ENCODE data around the gene RPS6KA3. TPM values are rescaled to one million over a fixed set of nuclear protein-coding genes. Genes with fewer than 3 reads are reported as not detected.
"Not testable (repeated sequence)": the region's sequence is repeated elsewhere in the genome, so short reads cannot be mapped to it uniquely, and the experiment has no call there.

Gene RPS6KA3
- polyA plus RNA-seq, 2 donors: 4.9 to 8.4 TPM

DNA sequence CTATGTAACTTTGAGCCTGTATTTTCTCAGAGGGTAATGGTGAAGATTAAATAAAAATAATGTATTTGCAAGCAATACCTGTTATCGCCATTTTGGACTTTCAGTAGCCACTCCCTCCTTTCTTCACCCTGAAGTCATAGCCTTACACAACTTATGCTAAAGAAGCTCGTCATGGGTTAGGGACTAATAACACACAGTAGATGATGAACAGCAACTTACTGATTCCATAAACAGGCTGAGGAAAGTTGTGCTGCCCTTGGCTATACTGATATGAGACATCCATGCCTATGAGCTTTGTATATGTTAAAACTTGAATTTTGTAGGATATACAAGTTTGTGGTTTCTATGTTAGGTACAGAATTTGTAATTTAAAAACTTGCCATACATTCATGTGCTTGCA lies 93.4 kb downstream of the RPS6KA3 start:
- no peaks in the 10 kb centered on the region for H3K36me3 ChIP-seq (ENCODE audit: control insufficient read depth in 2 of 2, insufficient read depth in 2 of 2, low read length in 1 of 2)
- WGBS, 2 donors: 83 to 97% methylated on average over 2 of the region's 2 CpGs
- no peak overlapping the region for H3K27ac ChIP-seq (ENCODE audit: low read depth in 2 of 2, low read length in 1 of 2)
- H3K9me3 ChIP-seq (ENCODE audit: control insufficient read depth in 2 of 2, insufficient read depth in 1 of 2, low read depth in 1 of 2, low read length in 1 of 2): no peaks in the 10 kb centered on the region
- H3K4me3 ChIP-seq (ENCODE audit: low read depth in 1 of 2, low read length in 2 of 2): no peak overlapping the region
- no peaks in the 10 kb centered on the region for H3K4me1 ChIP-seq (ENCODE audit: control insufficient read depth in 2 of 2, insufficient read depth in 2 of 2, low read length in 1 of 2)
- no peaks in the 10 kb centered on the region for H3K27me3 ChIP-seq (ENCODE audit: control insufficient read depth in 1 of 2, insufficient read depth in 2 of 2, low read length in 2 of 2)

DNA sequence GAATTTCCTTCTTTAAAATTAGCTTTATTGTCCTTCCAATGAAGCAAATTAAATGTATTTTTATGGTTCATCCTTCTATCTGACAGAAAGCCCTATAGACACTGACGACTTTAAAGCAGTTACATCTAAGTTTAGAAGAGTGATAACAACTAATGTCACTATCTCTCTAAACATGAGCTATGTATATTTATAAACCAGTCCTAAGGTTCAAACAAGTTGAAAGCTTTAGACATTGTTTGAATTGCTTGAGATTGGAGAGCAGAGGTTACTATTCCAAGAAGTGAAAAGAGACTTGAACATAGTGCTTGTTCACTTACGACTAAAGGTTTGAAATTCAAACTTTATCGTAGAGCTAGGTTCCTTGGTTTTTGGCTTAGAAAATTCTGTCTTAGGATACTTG lies 94.8 kb downstream of the RPS6KA3 start:
- no peaks in the 10 kb centered on the region for H3K9me3 ChIP-seq (ENCODE audit: control insufficient read depth in 2 of 2, insufficient read depth in 1 of 2, low read depth in 1 of 2, low read length in 1 of 2)
- WGBS, 2 donors: 88 to 91% methylated on average over 3 of the region's 3 CpGs
- no peaks in the 10 kb centered on the region for H3K4me1 ChIP-seq (ENCODE audit: control insufficient read depth in 2 of 2, insufficient read depth in 2 of 2, low read length in 1 of 2)
- H3K4me3 ChIP-seq (ENCODE audit: low read depth in 1 of 2, low read length in 2 of 2): no peak overlapping the region
- no peaks in the 10 kb centered on the region for H3K36me3 ChIP-seq (ENCODE audit: control insufficient read depth in 2 of 2, insufficient read depth in 2 of 2, low read length in 1 of 2)
- H3K27ac ChIP-seq (ENCODE audit: low read depth in 2 of 2, low read length in 1 of 2): no peak overlapping the region
- H3K27me3 ChIP-seq (ENCODE audit: control insufficient read depth in 1 of 2, insufficient read depth in 2 of 2, low read length in 2 of 2): no peaks in the 10 kb centered on the region

DNA sequence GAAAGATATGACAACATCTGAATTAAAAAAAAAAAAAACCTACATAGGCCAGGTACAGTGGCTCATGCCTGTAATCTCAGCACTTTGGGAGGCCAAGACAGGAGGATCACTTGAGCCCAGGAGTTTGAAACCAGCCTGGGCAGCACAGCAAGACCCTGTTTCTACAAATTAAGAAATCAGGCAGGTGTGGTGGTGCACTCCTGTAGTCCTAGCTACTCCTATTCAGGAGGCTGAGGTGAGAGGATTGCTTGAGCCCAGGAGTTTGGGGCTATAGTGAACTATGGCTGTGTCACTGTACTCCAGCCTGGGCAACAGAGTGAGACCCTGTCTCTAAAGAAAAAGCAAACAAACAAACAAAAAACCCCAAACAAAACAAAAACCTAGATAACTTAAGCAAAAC lies 104.2 kb downstream of the RPS6KA3 start:
- not testable (repeated sequence) for H3K27ac ChIP-seq (ENCODE audit: low read depth in 2 of 2, low read length in 1 of 2); H3K9me3 ChIP-seq (ENCODE audit: control insufficient read depth in 2 of 2, insufficient read depth in 1 of 2, low read depth in 1 of 2, low read length in 1 of 2); H3K27me3 ChIP-seq (ENCODE audit: control insufficient read depth in 1 of 2, insufficient read depth in 2 of 2, low read length in 2 of 2); H3K4me1 ChIP-seq (ENCODE audit: control insufficient read depth in 2 of 2, insufficient read depth in 2 of 2, low read length in 1 of 2); H3K36me3 ChIP-seq (ENCODE audit: control insufficient read depth in 2 of 2, insufficient read depth in 2 of 2, low read length in 1 of 2); H3K4me3 ChIP-seq (ENCODE audit: low read depth in 1 of 2, low read length in 2 of 2)

DNA sequence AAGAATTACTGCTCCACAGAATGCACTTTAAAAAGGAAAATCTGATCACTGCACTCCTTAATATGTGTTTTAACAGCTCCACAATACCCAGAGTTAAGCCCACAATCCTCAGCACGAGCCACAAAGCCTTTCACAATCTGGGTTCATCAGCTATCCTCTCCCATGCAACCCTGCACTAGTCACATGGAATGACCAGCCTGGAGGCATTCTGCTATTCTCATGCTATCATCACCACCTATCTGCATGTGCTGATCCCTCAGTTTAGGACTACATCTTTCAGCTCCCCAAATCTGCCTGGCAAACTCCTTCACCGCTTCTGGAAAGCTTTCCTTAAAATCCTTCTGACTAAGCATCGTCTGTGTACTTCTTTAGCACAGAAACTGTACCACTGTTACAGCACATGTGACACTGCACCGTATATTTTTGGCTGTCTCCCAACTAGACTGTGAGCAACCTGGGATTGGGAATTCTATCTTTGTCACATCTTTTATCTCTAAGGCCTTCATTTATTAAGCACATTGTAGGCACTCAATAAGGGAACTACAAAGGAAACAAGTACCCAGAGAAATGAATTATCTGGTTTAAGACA lies 106.8 kb downstream of the RPS6KA3 start:
- Histone ChIP-seq H3K4me1 (ENCODE audit: control insufficient read depth in 2 of 2, insufficient read depth in 2 of 2, low read length in 1 of 2) (no peaks in the 10 kb centered on the region), H3K4me3 (ENCODE audit: low read depth in 1 of 2, low read length in 2 of 2) (no peak overlapping the region), H3K36me3 (ENCODE audit: control insufficient read depth in 2 of 2, insufficient read depth in 2 of 2, low read length in 1 of 2) (peaks cover 0 to 3% of the 10 kb centered on the region in 2 donors), H3K27me3 (ENCODE audit: control insufficient read depth in 1 of 2, insufficient read depth in 2 of 2, low read length in 2 of 2) (no peaks in the 10 kb centered on the region), H3K9me3 (ENCODE audit: control insufficient read depth in 2 of 2, insufficient read depth in 1 of 2, low read depth in 1 of 2, low read length in 1 of 2) (no peaks in the 10 kb centered on the region), H3K27ac (ENCODE audit: low read depth in 2 of 2, low read length in 1 of 2) (no peak overlapping the region)
- 74 to 92% methylated on average over 4 of the region's 4 CpGs for WGBS, 2 donors

DNA sequence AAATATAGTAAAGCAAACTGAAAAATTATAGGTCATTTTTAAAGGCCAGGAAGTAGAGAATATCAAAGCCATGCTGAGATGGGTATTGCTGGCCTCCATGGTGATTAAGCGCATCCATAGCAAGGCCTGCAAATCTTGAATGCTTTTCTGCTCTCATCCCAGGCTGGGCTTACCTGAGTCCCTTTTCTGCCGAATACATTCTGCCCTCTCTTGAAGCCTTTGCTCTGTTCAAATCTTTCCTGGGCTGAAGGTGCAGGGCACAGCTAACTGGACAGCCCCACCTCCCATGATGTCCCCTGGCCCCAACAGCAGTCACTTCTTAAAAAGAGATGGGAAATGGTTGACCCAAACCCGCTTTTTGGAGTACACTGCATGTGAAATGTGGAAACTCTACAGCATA lies 115.0 kb downstream of the RPS6KA3 start:
- Histone ChIP-seq H3K27me3 (ENCODE audit: control insufficient read depth in 1 of 2, insufficient read depth in 2 of 2, low read length in 2 of 2) (no peaks in the 10 kb centered on the region), H3K4me3 (ENCODE audit: low read depth in 1 of 2, low read length in 2 of 2) (no peak overlapping the region), H3K27ac (ENCODE audit: low read depth in 2 of 2, low read length in 1 of 2) (no peak overlapping the region), H3K4me1 (ENCODE audit: control insufficient read depth in 2 of 2, insufficient read depth in 2 of 2, low read length in 1 of 2) (no peaks in the 10 kb centered on the region), H3K36me3 (ENCODE audit: control insufficient read depth in 2 of 2, insufficient read depth in 2 of 2, low read length in 1 of 2) (peaks cover 0 to 6% of the 10 kb centered on the region in 2 donors), H3K9me3 (ENCODE audit: control insufficient read depth in 2 of 2, insufficient read depth in 1 of 2, low read depth in 1 of 2, low read length in 1 of 2) (no peaks in the 10 kb centered on the region)
- WGBS, 2 donors: 95 to 99% methylated on average over 3 of the region's 3 CpGs

DNA sequence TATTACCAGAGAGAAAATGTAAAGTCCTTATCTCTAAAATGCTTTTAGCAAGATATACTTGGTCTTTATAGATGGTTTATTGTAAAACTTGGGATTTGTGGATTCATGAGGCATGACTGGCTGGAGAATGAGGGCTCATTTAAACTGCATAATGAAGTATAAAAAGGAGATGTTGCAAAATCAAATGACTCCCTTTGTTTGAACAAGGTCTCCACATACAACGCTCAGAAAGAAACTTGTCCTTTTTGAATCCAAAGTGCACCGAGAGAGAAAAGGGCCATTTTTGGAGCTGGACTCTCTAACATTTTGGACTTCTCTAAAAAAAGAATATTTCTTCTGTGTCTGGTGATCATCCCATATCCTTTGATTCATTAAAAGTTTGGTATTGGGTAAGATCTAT lies 117.4 kb downstream of the RPS6KA3 start:
- peaks cover 0 to 3% of the 10 kb centered on the region in 2 donors for H3K36me3 ChIP-seq (ENCODE audit: control insufficient read depth in 2 of 2, insufficient read depth in 2 of 2, low read length in 1 of 2)
- no peaks in the 10 kb centered on the region for H3K27me3 ChIP-seq (ENCODE audit: control insufficient read depth in 1 of 2, insufficient read depth in 2 of 2, low read length in 2 of 2)
- H3K4me1 ChIP-seq (ENCODE audit: control insufficient read depth in 2 of 2, insufficient read depth in 2 of 2, low read length in 1 of 2): no peaks in the 10 kb centered on the region
- no peak overlapping the region for H3K4me3 ChIP-seq (ENCODE audit: low read depth in 1 of 2, low read length in 2 of 2)
- 83 to 95% methylated on average over 2 of the region's 2 CpGs for WGBS, 2 donors
- H3K9me3 ChIP-seq (ENCODE audit: control insufficient read depth in 2 of 2, insufficient read depth in 1 of 2, low read depth in 1 of 2, low read length in 1 of 2): no peaks in the 10 kb centered on the region
- H3K27ac ChIP-seq (ENCODE audit: low read depth in 2 of 2, low read length in 1 of 2): no peak overlapping the region

DNA sequence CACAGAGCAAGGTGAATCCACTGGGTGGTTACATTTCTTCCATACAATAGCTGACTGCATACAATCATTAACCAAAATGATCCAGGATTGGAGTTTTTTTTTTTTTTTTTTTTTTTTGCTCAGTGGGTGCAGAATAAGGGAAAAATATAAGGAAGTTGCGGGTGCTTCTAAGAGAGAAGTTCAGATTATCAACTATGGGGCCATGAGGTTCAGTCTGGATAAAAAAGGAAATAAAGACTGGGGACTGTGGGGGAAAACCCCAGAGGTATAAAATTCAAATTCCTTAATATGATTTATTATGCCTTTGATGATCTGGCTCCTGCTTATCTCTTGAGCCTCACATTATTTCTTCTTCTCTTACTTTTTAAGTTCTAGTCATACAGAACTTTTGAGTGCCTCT lies 119.1 kb downstream of the RPS6KA3 start:
- Histone ChIP-seq H3K36me3 (ENCODE audit: control insufficient read depth in 2 of 2, insufficient read depth in 2 of 2, low read length in 1 of 2) (peaks cover 0 to 3% of the 10 kb centered on the region in 2 donors), H3K27me3 (ENCODE audit: control insufficient read depth in 1 of 2, insufficient read depth in 2 of 2, low read length in 2 of 2) (no peaks in the 10 kb centered on the region)
- 71 to 87% methylated on average over 1 of the region's 1 CpG for WGBS, 2 donors

DNA sequence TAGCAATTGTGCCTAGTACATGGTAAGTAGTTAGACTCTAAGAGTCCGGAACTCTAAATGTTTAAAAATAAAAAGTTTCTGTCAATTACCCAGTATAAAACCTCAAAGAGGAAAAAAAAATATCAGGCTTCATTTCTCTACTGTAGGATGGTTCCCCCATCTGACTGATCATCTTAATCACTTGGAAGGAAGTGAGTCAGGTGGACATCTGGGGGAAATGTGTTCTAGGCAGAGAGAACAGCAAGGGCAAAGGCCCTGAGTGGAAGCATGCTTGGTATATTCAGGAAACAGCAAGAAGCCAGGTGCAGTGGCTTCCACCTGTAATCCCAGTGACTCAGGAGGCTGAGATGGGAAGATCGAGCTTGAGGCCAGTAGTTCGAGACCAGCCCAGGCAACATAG lies 122.2 kb downstream of the RPS6KA3 start:
- no peak overlapping the region for H3K27ac ChIP-seq (ENCODE audit: low read depth in 2 of 2, low read length in 1 of 2)
- no peaks in the 10 kb centered on the region for H3K9me3 ChIP-seq (ENCODE audit: control insufficient read depth in 2 of 2, insufficient read depth in 1 of 2, low read depth in 1 of 2, low read length in 1 of 2)
- WGBS, 2 donors: 73 to 85% methylated on average over 3 of the region's 3 CpGs
- H3K4me3 ChIP-seq (ENCODE audit: low read depth in 1 of 2, low read length in 2 of 2): no peak overlapping the region
- H3K36me3 ChIP-seq (ENCODE audit: control insufficient read depth in 2 of 2, insufficient read depth in 2 of 2, low read length in 1 of 2): no peaks in the 10 kb centered on the region
- no peaks in the 10 kb centered on the region for H3K27me3 ChIP-seq (ENCODE audit: control insufficient read depth in 1 of 2, insufficient read depth in 2 of 2, low read length in 2 of 2)
- no peaks in the 10 kb centered on the region for H3K4me1 ChIP-seq (ENCODE audit: control insufficient read depth in 2 of 2, insufficient read depth in 2 of 2, low read length in 1 of 2)

More for the DNA sequence above, 119.1 kb downstream of the RPS6KA3 start:
- Histone ChIP-seq H3K9me3 (ENCODE audit: control insufficient read depth in 2 of 2, insufficient read depth in 1 of 2, low read depth in 1 of 2, low read length in 1 of 2) (no peaks in the 10 kb centered on the region), H3K27ac (ENCODE audit: low read depth in 2 of 2, low read length in 1 of 2) (no peak overlapping the region), H3K4me3 (ENCODE audit: low read depth in 1 of 2, low read length in 2 of 2) (no peak overlapping the region), H3K4me1 (ENCODE audit: control insufficient read depth in 2 of 2, insufficient read depth in 2 of 2, low read length in 1 of 2) (no peaks in the 10 kb centered on the region)

DNA sequence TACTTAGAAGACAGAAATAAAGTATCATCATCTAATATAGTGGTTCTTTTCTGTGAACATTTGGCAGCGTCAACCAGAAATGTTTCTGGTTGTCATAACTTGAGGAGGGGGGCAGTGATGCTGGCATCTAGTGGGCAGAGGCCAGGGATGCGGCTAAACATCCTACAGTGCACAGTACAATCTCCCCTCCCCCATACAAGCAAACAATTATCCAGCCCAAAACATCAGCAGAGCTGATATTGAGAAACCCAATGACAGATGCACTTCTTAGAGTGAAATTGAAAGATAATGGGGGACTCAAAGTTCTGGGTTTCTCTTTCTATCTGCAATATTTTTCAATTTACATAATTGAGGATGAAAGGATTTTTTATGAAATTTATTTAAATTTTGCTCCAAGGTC lies 123.1 kb downstream of the RPS6KA3 start:
- H3K4me1 ChIP-seq (ENCODE audit: control insufficient read depth in 2 of 2, insufficient read depth in 2 of 2, low read length in 1 of 2): no peaks in the 10 kb centered on the region
- no peak overlapping the region for H3K4me3 ChIP-seq (ENCODE audit: low read depth in 1 of 2, low read length in 2 of 2)
- WGBS, 2 donors: 66 to 79% methylated on average over 2 of the region's 2 CpGs
- no peaks in the 10 kb centered on the region for H3K27me3 ChIP-seq (ENCODE audit: control insufficient read depth in 1 of 2, insufficient read depth in 2 of 2, low read length in 2 of 2)
- H3K36me3 ChIP-seq (ENCODE audit: control insufficient read depth in 2 of 2, insufficient read depth in 2 of 2, low read length in 1 of 2): no peaks in the 10 kb centered on the region
- H3K9me3 ChIP-seq (ENCODE audit: control insufficient read depth in 2 of 2, insufficient read depth in 1 of 2, low read depth in 1 of 2, low read length in 1 of 2): no peaks in the 10 kb centered on the region
- H3K27ac ChIP-seq (ENCODE audit: low read depth in 2 of 2, low read length in 1 of 2): no peak overlapping the region

DNA sequence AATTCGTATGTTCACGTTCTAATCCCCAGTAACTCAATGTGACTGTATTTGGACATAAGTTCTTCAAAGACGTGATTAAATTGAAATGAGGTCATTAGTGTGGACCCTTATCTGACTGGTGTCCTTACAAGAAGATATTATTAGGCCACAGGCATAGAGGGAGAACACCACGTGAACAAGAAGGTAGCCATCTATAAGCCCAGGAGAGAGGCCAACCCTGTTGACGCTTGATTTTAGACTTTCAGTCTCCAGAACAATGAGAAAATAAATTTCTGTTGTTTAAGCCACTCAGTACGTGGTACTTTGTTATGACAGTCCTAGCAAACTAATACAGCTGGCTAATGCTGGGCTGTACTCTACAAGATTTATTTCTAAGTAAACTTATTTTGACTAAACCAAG lies 123.6 kb downstream of the RPS6KA3 start:
- 68 to 74% methylated on average over 6 of the region's 6 CpGs for WGBS, 2 donors
- Histone ChIP-seq H3K9me3 (ENCODE audit: control insufficient read depth in 2 of 2, insufficient read depth in 1 of 2, low read depth in 1 of 2, low read length in 1 of 2) (no peaks in the 10 kb centered on the region), H3K27me3 (ENCODE audit: control insufficient read depth in 1 of 2, insufficient read depth in 2 of 2, low read length in 2 of 2) (no peaks in the 10 kb centered on the region), H3K27ac (ENCODE audit: low read depth in 2 of 2, low read length in 1 of 2) (no peak overlapping the region), H3K4me3 (ENCODE audit: low read depth in 1 of 2, low read length in 2 of 2) (no peak overlapping the region), H3K4me1 (ENCODE audit: control insufficient read depth in 2 of 2, insufficient read depth in 2 of 2, low read length in 1 of 2) (no peaks in the 10 kb centered on the region), H3K36me3 (ENCODE audit: control insufficient read depth in 2 of 2, insufficient read depth in 2 of 2, low read length in 1 of 2) (no peaks in the 10 kb centered on the region)

Data from esophagus (tissue), 2 donors.